Stimulated activated naive CD4-positive, alpha-beta T cell (primary cell): ENCODE data around the gene IL1R1.

Source experiments
- DNase-seq, 6 experiments: peaks; one replicate each; lab custom pipeline; 2025; lab: John Stamatoyannopoulos, UW

Gene IL1R1

GRCh38 chr2:102138331-102138730 lies 4.2 kb upstream of the IL1R1 start:
- no peak for DNase-seq

GRCh38 chr2:102139851-102140250 lies 2.7 kb upstream of the IL1R1 start:
- DNase-seq: no peak

GRCh38 chr2:102140377-102140776 lies 2.2 kb upstream of the IL1R1 start:
- DNase-seq: no peak

GRCh38 chr2:102141011-102141943 lies 1.3 kb upstream of the IL1R1 start:
- no peak for DNase-seq

GRCh38 chr2:102142829-102143449 lies 393 bp downstream of the IL1R1 start:
- no peak for DNase-seq

- DNase-seq: no peak
Observed at GRCh38 chr2:102143450-102143985, 972 bp downstream of the IL1R1 start.

GRCh38 chr2:102144128-102144527 lies 1.6 kb downstream of the IL1R1 start:
- DNase-seq: no peak

GRCh38 chr2:102145107-102145506 lies 2.6 kb downstream of the IL1R1 start:
- DNase-seq: no peak

- DNase-seq: no peak
Observed at GRCh38 chr2:102145934-102146333, 3.4 kb downstream of the IL1R1 start.

- DNase-seq: no peak
Observed at GRCh38 chr2:102147935-102148334, 5.4 kb downstream of the IL1R1 start.

GRCh38 chr2:102149243-102149642 lies 6.7 kb downstream of the IL1R1 start:
- DNase-seq: no peak

- no peak for DNase-seq
Observed at GRCh38 chr2:102149644-102150455, 7.3 kb downstream of the IL1R1 start.

- no peak for DNase-seq
Observed at GRCh38 chr2:102154364-102154763, 11.8 kb downstream of the IL1R1 start.

GRCh38 chr2:102154946-102155702 lies 12.6 kb downstream of the IL1R1 start:
- DNase-seq: no peak

GRCh38 chr2:102155703-102156515 lies 13.4 kb downstream of the IL1R1 start:
- DNase-seq: no peak

GRCh38 chr2:102158011-102158755 lies 15.6 kb downstream of the IL1R1 start:
- DNase-seq: no peak

GRCh38 chr2:102159295-102159694 lies 16.7 kb downstream of the IL1R1 start:
- no peak for DNase-seq

- no peak for DNase-seq
Observed at GRCh38 chr2:102166189-102166845, 23.8 kb downstream of the IL1R1 start.

- DNase-seq: no peak
Observed at GRCh38 chr2:102168026-102168771, 25.7 kb downstream of the IL1R1 start.
